GM18508 (cell line): ENCODE results near the gene TMEM125.

Experiments
- ATAC-seq: cut with Tn5 transposase; IDR thresholded peaks from one replicate; pipeline ENCODE4 v1.9.1; 2021; ENCODE audit warnings: moderate number of reproducible peaks; ENCODE audit not compliant: insufficient read depth, unreplicated experiment

TMEM125 gene

DNA sequence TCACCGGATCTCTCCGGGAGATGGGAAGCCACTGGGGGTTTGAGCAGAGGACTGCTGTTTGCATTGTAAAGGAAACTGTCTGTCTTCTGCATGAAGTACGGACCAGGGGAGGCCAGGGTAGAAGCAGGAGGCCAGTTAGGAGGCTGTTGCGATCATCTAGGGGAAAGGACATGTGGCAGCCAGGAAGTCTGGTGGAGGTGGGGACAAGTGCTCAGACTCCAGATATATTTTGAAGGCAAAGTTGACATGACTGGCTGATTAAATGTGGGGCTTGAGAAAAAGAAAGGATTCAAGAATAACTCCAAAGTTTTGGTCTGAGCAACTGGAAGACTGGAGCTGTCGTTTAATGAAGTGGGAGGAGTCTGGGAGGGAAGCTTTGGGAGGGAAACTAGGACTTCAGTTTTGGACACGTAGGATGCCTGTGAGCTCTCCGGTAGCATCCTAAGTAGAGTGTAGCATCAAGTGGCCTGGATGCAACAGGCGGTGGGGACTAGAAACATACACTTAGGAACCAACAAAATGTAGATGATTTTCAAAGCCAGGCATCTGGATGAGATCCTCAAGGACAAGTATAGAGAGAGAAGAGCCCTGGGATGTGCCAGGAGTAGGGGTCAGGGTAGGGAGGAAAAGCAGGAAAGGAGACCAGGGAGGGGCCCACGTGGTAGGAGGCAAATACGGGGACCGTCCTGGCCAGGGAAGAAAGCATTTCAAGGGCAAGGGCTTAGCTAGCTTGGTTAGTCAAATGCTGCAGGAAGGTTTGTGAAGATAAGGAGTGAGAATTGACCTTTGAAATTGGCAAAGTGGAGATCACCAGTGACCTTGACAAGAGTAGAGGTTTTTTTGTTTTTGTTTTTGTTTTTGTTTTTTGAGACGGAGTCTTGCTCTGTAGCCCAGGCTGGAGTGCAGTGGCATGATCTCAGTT is 19.3 kb downstream of the TMEM125 start:
- no peak for ATAC-seq

DNA sequence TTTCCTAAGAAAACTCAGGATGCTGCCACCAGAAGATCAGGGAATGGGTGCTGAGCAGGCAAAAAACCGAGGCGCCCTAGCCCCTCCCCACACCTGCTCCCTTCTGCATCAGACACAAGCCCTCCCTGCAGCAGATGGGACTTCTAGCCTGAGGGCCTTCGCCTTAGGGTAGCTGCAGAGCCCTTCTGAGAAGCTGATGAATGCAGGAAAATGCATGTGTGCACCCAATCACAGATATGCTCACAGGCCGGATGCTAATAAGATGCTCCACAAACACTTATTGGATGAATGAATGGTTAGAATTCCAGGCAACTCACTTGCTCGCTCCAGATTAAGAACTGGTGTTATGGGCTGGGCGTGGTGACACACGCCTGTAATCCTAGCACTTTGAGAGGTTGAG is 22.4 kb downstream of the TMEM125 start:
- no peak for ATAC-seq

DNA sequence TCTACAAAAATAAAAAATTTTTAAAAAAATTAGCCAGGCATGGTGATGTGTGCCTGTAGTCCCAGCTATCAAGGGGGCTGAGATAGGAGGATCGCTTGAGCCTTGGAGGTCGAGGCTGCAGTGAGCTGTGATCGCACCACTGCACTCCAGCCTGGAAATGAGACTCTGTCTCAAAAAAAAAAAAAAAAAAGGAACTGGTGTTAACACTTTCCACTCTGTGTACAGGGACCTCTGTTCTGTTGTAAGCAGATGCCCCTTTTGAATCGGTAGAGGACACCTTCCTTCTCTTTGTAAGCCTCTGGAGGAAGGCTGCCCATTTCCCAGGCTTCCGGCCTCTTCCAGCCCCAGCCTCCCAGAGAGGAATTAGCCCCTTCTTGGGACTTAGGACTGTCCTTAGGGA is 22.9 kb downstream of the TMEM125 start:
- no peak for ATAC-seq

DNA sequence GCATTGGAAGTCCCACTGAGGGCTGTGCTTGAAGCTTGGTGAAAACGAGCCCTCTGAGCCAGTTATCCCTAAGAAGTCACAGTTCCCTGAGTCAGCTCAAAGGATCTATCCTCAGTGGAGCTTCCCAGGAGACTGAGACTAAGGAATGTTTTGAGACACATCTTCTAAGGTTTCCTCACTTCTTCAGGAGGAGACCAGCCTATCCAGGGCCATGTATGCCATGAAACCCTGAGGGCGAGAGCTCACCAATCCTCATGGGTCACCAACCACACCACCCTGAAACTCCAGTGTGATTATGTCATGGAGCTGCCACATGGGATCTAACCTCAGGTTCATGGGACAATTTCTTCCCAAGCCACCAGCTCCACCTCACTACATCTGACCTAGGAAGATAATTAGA is 23.4 kb downstream of the TMEM125 start:
- no peak for ATAC-seq

DNA sequence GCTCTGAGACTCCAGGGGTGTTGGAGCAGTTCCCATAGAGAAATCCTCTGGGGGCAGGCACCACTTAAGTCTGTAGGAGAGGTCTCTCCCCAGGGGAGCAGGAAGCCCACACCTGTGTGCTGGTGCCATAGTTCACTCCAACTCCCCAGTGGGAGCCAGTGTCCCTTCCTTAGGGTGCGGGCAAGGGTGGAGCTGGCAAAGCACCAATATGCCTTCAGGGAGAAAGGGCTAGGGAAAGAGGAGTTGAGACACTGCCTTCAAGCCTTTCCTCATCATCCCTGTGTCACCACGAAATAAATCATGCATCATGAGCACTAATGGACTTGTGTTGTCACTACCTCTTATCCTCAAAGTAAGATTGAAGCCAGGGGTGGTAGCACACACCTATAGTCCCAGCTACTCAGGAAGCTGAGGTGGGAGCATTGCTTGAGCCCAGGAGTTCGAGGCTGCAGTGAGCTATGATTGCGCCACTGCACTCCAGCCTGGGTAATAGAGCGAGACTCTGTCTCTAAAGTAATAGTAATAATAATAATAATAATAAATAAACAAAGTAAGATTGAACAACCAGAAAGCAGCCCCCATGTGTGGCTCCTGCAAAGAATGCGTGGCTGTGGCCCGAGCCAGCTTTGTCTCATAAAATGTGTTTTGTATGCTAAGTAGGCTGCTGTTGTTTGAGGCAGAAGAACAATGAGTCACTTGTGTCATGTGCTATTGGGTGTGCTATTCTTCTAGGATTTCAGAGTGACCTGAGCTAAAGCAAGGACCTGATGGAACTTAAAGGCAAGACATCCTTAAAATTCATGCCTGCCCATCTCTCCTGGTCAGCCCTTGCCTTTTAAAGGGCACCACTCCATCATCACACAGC is 24.3 kb downstream of the TMEM125 start:
- no peak for ATAC-seq

DNA sequence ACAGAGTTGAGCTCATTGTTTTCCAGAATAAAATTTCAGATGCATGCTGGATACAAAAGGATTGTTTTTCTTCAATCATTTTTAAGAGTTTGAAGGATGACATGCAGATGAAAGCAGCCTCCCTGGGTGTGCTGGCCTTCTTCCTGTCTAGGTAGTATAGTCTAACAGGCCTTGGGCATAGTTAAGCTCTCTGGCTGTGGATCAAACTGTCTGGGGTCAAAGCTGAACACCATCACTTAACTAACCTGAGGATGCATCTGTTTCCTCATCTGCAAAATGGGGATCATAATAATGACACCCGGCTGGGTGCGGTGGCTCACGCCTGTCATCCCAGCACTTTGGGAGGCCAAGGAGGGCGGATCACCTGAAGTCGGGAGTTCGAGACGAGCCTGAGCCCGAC is 25.0 kb downstream of the TMEM125 start:
- ATAC-seq: no peak

DNA sequence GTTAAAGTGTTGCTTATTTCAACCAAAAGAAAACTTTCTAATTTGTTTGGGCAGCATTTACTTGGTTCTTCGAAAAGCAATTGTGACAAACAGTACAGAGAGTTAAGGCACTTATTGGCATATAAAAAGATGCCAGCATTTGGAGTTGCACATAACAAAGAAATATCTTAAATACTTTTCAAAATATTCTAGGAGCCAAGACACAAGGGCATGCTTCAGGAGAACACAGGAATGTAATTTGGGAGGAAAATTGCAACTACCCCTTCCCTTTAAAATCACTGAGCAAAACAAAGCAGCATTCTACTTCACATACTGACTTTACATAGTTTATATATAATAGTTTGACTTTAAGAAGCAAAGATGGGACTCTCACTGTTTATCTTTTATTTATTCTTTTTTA is 26.4 kb downstream of the TMEM125 start:
- no peak for ATAC-seq

DNA sequence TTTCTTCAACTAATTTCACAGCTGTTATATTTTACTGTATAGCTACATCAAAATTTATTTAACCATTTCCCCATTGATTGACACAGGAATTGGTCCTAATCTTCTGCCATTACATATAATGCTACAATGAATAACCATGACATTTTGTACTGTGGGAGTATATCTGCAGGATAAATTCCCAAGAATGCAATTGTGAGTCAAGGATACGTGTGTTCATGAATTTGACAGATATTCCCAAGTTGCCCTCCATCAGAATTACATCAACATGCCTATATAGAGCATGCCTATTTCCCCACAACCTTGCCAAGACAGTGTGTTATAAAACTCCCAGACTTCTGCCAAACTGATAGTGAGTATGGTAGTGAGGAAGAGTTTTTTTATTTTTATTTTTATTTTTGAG is 28.3 kb downstream of the TMEM125 start:
- ATAC-seq: no peak

DNA sequence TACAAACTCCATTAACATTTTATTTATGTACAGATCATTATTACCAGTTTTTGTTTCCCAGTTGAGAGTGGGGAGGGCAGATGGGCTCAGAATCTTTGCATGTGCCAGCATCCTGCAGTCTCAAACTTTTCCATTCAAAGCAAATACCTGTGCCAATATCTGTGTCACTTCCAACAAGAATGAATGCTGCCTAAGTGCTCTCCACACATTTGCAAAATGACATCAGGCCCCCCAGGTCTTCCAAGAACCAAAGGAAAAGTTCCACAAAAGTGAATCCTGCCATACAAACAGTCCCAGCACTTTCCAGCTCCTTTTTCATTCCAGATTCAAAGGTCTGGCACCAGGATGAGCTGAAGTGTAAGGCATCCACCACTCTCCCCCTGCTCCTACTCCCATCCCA is 29.3 kb downstream of the TMEM125 start:
- no peak for ATAC-seq

DNA sequence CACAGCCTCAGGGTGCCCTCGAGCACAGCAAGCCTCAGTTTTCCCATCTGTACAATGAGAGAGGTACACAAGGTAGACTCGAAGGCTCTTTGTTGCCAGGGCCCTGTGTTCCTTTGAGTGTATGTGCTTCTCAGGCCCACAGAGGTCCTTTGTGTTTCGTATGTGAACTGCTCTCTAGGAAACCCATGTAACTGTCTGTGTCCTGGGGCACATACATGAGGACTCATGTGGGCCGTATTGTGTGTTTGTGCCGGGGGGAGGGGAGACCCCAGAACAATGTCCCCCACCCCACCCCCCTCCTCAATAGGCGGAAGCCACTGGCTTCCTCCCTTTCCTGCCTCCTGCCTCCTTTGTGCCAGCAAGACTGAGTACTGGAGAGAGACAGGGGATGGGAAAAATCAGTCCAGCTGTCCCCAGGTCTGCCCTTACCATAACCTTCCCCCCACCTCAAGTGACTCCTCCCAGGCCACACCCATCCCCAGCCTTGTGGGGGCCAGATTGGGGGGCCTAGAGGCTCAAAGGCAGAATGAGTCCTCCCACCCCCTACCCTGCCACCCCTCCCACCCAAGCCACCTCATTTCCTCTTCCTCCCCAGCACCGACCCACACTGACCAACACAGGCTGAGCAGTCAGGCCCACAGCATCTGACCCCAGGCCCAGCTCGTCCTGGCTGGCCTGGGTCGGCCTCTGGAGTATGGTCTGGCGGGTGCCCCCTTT is 30.8 kb downstream of the TMEM125 start, which contains the start of gene TIE1:
Gene TIE1, plus strand, starts transcription at position 605 of the 717 bp plus-strand sequence. Its CDS starts 90 bp downstream, at position 695.
- no peak for ATAC-seq

DNA sequence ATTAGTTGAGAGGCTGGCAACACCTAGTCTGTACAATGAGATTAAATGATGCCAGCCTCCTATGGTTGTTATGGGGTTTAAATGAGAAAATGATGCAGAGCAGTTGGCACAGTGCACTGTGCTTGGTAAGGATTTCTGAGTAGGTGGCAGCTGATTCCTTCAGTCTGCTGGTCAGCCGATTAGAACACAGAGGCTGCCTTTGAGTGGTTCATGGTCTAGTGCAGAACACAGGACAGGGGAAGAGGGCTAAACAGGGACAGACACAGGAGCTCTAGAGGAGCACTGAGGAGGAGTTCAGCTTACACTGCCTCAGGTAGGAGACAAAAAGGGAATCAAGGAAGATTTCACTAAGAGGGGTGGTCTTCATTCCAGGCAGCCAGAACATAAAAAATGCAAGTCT is 32.4 kb downstream of the TMEM125 start:
- no peak for ATAC-seq

DNA sequence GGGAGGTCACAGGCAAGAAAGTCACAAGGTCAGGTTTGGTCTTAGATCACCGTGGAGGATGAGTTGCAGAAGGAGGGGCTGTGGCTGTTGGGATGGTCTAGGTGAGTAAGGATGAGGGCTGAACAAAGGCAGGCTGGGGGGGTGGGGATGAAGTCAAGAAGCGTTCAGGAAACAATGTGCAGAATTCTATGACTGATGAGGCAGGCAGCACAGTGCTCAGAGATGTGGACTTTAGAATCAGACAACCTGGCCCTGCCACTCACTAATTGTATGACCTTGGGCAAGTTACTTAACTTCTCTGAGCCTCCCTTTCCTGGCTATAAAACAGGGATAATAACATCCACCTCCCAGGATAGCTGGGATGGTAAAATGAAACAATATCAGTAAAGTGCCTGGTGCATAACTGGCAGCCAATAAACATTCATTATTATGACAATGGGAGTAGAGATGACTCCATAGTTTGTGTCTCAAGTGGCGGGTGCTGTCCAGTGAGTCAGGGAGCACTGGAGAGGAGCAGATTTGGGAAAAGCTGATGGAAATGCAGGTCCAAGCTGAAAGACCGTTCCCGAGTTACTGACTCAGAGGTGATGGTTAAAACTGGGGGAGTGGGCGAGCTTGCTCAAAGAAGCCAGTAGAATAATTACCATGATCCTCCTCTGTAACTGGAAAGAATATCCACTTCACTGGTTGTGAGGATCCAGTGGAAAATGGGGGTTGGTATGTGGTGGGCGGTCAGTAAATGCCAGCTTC is 33.1 kb downstream of the TMEM125 start:
- ATAC-seq: no peak

DNA sequence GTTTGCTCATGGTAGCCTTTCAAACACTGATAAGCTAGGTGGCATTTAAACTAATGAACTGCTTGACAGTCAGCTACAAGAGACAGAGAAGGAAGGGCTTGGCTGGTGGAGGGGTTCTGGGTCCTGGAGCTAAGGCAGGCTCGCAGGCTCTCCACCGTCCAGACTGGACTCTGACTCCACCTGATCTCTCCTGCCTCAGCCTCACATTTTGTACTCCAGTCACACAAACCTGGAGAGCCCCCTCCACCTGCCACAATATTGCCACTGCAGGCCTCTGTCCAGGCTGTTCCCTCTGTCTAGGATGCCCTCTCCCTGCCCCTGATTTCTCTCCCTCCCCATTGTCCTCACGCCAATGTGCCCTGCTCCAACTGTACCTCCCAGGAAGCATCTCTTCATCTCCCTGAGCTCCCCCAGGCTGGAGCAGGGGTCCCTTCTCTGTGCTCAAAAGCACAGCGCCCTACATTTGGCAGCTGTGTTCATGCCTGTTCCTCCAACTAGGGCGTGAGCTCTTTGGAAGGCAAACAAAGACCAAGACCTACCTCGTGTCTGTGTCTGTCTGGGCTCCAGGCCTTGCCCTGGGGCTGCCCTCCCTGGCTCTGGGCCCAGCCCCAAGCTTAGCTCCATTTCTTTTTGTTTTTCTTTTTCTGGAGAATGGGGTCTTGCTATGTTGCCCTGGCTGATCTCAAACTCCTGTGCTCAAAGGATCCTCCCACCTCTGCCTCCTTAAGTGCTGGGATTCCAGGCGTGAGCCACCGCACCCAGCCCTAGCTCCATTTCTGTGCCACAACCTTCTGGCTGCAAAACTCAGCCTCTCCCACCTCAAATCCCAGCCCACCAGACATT is 33.9 kb downstream of the TMEM125 start:
- no peak for ATAC-seq

DNA sequence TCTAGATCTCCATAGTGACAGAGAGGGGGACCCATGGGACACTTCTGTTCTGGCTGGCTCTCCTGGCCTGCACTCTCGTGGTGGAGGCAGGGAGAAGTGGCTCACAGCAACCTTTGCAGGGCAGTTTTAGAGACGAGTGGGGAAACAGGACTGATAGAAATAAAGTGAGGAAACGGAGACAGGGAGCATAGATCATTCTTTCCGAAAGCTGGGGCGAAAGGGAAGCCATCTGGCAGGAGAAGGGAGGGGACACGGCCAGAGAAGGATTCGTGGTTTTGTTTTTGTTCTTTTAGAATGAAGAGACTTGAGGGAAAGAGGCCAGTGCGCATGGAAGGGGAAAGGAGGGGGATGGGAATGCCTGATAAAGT is 34.5 kb downstream of the TMEM125 start:
- ATAC-seq: no peak

DNA sequence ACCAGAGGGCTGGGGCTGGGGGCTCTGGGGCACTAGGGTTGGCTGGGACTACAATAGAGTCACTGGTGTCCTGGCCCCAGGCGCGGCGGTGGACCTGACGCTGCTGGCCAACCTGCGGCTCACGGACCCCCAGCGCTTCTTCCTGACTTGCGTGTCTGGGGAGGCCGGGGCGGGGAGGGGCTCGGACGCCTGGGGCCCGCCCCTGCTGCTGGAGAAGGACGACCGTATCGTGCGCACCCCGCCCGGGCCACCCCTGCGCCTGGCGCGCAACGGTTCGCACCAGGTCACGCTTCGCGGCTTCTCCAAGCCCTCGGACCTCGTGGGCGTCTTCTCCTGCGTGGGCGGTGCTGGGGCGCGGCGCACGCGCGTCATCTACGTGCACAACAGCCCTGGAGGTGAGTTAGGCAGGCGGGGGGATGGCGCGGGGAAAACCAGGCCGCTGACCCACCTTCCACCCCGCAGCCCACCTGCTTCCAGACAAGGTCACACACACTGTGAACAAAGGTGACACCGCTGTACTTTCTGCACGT is 35.1 kb downstream of the TMEM125 start:
- ATAC-seq: no peak

DNA sequence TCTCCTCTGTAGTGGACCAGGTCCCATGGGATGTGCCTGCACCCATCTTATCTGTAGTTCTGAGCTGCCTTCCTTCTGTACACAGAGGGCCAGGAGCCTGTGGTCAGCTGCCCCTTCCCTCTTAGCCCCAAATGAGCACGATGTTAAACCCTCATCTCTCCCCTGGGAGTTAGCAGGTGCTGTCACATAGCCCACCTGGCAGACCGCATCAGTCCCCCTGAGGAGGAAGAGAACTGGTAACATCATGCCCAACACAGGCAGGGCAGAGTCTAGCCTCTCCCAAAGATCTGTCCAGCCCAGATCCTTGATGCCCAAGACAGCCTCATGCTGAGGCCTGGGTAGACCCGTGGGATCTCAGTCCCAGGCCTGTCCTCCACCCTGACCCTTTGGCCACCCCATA is 35.7 kb downstream of the TMEM125 start:
- no peak for ATAC-seq

DNA sequence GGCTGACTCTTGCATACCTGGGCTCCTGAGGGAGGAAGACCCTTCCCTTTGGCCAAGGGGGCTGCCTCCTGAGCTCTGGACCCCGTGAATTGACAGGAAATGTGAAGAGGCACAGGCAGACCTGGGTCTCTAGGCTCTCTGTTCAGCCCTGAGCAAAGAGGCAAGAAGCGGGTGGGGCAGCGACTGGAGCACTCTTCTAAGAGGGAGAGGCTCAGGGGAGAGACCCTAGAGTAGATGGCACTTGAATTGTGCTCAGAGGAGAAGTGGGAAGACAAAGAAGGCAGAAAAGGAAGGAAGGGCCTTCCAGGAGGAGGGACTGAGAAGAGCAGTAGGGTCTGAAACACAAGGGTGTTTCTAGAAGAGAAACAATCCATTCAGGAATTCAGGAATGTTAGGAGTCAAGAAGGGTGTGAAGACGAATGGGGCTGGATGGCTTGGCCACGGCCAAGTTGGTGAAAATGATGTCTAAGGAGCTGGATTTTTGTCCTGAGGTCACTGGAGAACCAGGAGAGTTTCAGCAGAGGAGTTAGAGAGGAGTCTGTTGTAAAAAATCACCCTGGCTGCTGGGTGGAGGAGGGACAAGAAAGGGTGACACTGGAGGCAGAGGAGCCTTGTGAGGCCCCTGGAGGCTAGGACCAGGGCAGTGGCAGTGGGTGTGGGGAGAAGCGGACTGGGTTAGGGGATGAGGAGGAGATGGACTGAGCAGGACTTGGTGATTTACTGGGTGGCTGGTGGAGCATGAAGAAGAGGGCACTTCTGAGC is 36.3 kb downstream of the TMEM125 start:
- ATAC-seq: no peak
